GM19397 (cell line): Measurements from ENCODE around the gene BEX2.

Experiments
- ATAC-seq: cut with Tn5 transposase; IDR thresholded peaks from one replicate; pipeline ENCODE4 v1.9.1; 2021; ENCODE audit warnings: mild to moderate bottlenecking, moderate library complexity; ENCODE audit not compliant: unreplicated experiment

BEX2 gene

GRCh38 chrX:103274284-103274683 is 36.5 kb downstream of the BEX2 start:
- no peak for ATAC-seq
